DND-41 (cell line): ENCODE measurements around the gene CD300H.

ENCODE experiments used
- ATAC-seq: fragments of 200-7000 bp; cut with Tn5 transposase; 3 replicates; pipeline ENCODE4 v1.9.1; 2021; ENCODE audit warnings: low read depth; ENCODE audit not compliant: insufficient read depth
- DNase-seq: peaks from one replicate; pipeline ENCODE4 v3.0.0-alpha.2; 2020
- H2AFZ ChIP-seq: 2 replicates; pipeline ENCODE4 v1.6.0; 2012; ENCODE audit warnings: low read depth, low read length
- H3K27ac ChIP-seq: 2 replicates; pipeline ENCODE4 v1.5.1; 2012; ENCODE audit warnings: low read length, inconsistent platforms
- H3K27me3 ChIP-seq: fragments of 200-600 bp; sonication (generic); 2 replicates; pipeline ENCODE4 v1.6.0; 2012; ENCODE audit warnings: low read length, mild to moderate bottlenecking, inconsistent platforms; ENCODE audit not compliant: insufficient read depth, poor library complexity
- H3K36me3 ChIP-seq: 2 replicates; pipeline ENCODE4 v1.5.1; 2012; ENCODE audit warnings: low read length, inconsistent platforms; ENCODE audit not compliant: insufficient read depth
- H3K4me1 ChIP-seq: 2 replicates; pipeline ENCODE4 v1.5.1; 2012; ENCODE audit warnings: mild to moderate bottlenecking, low read length; ENCODE audit not compliant: insufficient read depth
- H3K4me2 ChIP-seq: 2 replicates; pipeline ENCODE4 v1.6.0; 2012; ENCODE audit warnings: mild to moderate bottlenecking, moderate library complexity, low read length, inconsistent platforms; ENCODE audit not compliant: insufficient read depth
- H3K4me3 ChIP-seq, 2 experiments: fragments of 200-600 bp in 1 of 2; shearing (Covaris generic) in 1 of 2; 2 replicates each; pipeline ENCODE4 v1.5.1; 2012 to 2016; ENCODE audit warnings: inconsistent platforms in 2 of 2, low read length in 2 of 2, mild to moderate bottlenecking in 2 of 2, low read depth in 1 of 2, moderate library complexity in 1 of 2
- H3K79me2 ChIP-seq: 2 replicates; pipeline ENCODE4 v1.6.0; 2012; ENCODE audit warnings: low read length, inconsistent platforms; ENCODE audit not compliant: insufficient read depth
- H3K9ac ChIP-seq: 2 replicates; pipeline ENCODE4 v1.6.0; 2012; ENCODE audit warnings: low read depth, mild to moderate bottlenecking, inconsistent platforms, low read length, moderate library complexity
- H3K9me3 ChIP-seq: 2 replicates; pipeline ENCODE4 v1.5.1; 2012; ENCODE audit warnings: low read length, moderate library complexity, mild to moderate bottlenecking, inconsistent platforms; ENCODE audit not compliant: insufficient read depth, severe bottlenecking
- H4K20me1 ChIP-seq: 2 replicates; pipeline ENCODE4 v1.6.0; 2012; ENCODE audit warnings: low read length; ENCODE audit not compliant: insufficient read depth
- EZH2 ChIP-seq: IDR thresholded peaks from 3 replicates; pipeline ENCODE4 v1.6.1; 2012; ENCODE audit warnings: borderline replicate concordance, low read depth, mild to moderate bottlenecking, moderate library complexity, low read length, inconsistent platforms; ENCODE audit not compliant: severe bottlenecking
- TF ChIP-seq, protein P1 (sequence below): IDR thresholded peaks from 2 replicates; pipeline ENCODE4 v1.5.1; 2012; ENCODE audit warnings: borderline replicate concordance, low read length, moderate library complexity, mild to moderate bottlenecking; ENCODE audit not compliant: poor library complexity, severe bottlenecking; ENCODE audit errors: extremely low read depth

The CD300H gene

DNA sequence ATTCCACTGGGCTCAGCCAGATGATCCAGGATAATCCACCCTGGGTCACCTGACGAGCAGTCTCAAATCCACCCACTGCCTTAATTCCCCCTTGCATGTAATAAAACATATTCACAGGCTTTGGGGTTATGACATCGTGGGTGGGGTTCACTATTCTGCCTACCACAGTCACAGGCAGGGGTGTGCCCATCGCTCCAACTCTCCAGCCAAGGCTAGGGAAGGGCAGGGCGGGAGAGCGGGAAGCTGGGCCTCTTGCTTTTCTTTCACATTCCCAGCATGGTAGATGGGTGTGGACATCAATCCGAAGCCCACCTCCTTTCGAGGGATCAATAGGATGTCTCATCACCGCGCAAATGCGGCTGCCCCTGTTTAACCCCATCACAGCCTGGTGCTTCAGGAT is 37.5 kb upstream of the CD300H start:
- Histone ChIP-seq H2AFZ (no peak overlapping the region), H3K27ac (no peak overlapping the region), H3K4me1 (no peaks in the 10 kb centered on the region), H3K79me2 (no peaks in the 10 kb centered on the region), H4K20me1 (peaks cover 4% of the 10 kb centered on the region; the same call in 1 of the 2 replicates), H3K4me2 (no peak overlapping the region), H3K36me3 (no peaks in the 10 kb centered on the region), H3K27me3 (peaks cover 25% of the 10 kb centered on the region), H3K4me3 (no peak overlapping the region), H3K9ac (no peak overlapping the region), H3K9me3 (no peaks in the 10 kb centered on the region)
- DNase-seq = no peak
- TF ChIP-seq, protein P1, sequence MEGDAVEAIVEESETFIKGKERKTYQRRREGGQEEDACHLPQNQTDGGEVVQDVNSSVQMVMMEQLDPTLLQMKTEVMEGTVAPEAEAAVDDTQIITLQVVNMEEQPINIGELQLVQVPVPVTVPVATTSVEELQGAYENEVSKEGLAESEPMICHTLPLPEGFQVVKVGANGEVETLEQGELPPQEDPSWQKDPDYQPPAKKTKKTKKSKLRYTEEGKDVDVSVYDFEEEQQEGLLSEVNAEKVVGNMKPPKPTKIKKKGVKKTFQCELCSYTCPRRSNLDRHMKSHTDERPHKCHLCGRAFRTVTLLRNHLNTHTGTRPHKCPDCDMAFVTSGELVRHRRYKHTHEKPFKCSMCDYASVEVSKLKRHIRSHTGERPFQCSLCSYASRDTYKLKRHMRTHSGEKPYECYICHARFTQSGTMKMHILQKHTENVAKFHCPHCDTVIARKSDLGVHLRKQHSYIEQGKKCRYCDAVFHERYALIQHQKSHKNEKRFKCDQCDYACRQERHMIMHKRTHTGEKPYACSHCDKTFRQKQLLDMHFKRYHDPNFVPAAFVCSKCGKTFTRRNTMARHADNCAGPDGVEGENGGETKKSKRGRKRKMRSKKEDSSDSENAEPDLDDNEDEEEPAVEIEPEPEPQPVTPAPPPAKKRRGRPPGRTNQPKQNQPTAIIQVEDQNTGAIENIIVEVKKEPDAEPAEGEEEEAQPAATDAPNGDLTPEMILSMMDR = no peak
- no peak for ATAC-seq

DNA sequence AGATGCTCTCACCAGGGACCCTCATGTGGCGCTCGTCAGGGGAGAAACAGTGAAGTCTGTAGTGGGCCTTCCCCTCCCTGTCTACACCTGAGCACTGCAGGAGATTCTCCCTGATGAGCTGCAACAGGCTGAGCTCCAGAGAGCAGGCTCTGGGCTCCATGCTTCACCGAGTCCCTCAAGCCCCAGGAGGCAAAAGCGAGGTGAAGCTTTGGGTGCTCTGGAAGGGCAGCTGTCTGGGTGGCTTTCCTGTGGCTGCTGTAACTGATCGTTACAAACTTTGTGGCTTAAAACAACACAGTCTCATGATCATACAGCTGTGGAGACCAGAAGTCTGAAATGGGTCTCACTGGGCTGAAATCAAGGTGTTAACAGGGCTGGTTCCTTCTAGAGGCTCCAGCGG is 36.9 kb upstream of the CD300H start:
- Histone ChIP-seq H2AFZ (no peak overlapping the region), H3K9ac (no peak overlapping the region), H3K36me3 (no peaks in the 10 kb centered on the region), H3K4me1 (no peaks in the 10 kb centered on the region), H3K27ac (no peak overlapping the region), H3K4me2 (no peak overlapping the region), H3K79me2 (no peaks in the 10 kb centered on the region), H3K4me3 (no peak overlapping the region), H3K9me3 (no peaks in the 10 kb centered on the region), H3K27me3 (peaks cover 29% of the 10 kb centered on the region), H4K20me1 (peaks cover 4% of the 10 kb centered on the region; the same call in 1 of the 2 replicates)
- DNase-seq = no peak
- no peak for ATAC-seq
- TF ChIP-seq EZH2 = no peak
- TF ChIP-seq, protein P1 = no peak

DNA sequence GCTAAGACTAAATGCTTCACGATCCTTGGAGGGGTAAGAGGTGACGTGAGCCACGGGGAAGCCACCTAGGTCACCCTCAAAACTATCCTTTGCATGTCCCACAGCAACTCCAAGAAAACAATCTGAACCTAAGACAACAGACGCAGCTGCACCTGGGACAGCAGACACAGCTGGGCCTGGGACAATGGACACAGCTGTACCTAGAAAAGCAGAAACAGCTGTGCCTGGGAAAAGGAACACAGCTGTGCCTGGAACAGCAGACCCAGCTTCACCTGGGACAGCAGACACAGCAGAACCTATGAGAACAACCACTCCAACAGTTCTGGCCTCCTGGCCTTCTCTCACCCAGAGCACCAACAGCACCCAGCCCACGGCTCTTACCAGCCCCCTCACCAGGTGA is 36.4 kb upstream of the CD300H start:
- no peak overlapping the region for H3K4me2 ChIP-seq
- no peaks in the 10 kb centered on the region for H3K36me3 ChIP-seq
- DNase-seq (no peak), ATAC-seq (no peak)
- H3K4me3 ChIP-seq = no peak overlapping the region
- H3K9me3 ChIP-seq = no peaks in the 10 kb centered on the region
- H3K27ac ChIP-seq = no peak overlapping the region
- H4K20me1 ChIP-seq = peaks cover 4% of the 10 kb centered on the region; the same call in 1 of the 2 replicates
- H3K79me2 ChIP-seq = no peaks in the 10 kb centered on the region
- no peak overlapping the region for H3K9ac ChIP-seq
- H3K27me3 ChIP-seq = peaks cover 32% of the 10 kb centered on the region
- H3K4me1 ChIP-seq = no peaks in the 10 kb centered on the region
- no peak for TF ChIP-seq EZH2
- TF ChIP-seq, protein P1 = no peak
- no peak overlapping the region for H2AFZ ChIP-seq
